Measurements from ENCODE around the gene SYT3.
"Not testable (repeated sequence)": the region's sequence is repeated elsewhere in the genome, so short reads cannot be mapped to it uniquely, and the experiment has no call there.

The SYT3 gene

GRCh38 chr19:50636317-50637085 is 3.2 kb downstream of the SYT3 start:
- DNase-seq (ENCODE audit: low spot score) = no peak

GRCh38 chr19:50633973-50634372 is 5.7 kb downstream of the SYT3 start:
- no peak for DNase-seq (ENCODE audit: low spot score)

GRCh38 chr19:50633359-50633758 is 6.3 kb downstream of the SYT3 start:
- no peak for DNase-seq (ENCODE audit: low spot score)

- DNase-seq (ENCODE audit: low spot score) = no peak
These were observed 7.4 kb downstream of the SYT3 start for GRCh38 chr19:50632151-50632835.

- DNase-seq (ENCODE audit: low spot score) = no peak
These were observed 9.9 kb downstream of the SYT3 start for GRCh38 chr19:50629801-50630200.

- DNase-seq (ENCODE audit: low spot score) = no peak
These were observed 10.5 kb downstream of the SYT3 start for GRCh38 chr19:50629194-50629593.

- no peak for DNase-seq (ENCODE audit: low spot score)
These were observed 11.1 kb downstream of the SYT3 start for GRCh38 chr19:50628551-50628950.

GRCh38 chr19:50628146-50628545 is 11.5 kb downstream of the SYT3 start:
- DNase-seq (ENCODE audit: low spot score) = no peak

- no peak for DNase-seq (ENCODE audit: low spot score)
These were observed 12.9 kb downstream of the SYT3 start for GRCh38 chr19:50626795-50627194.

GRCh38 chr19:50626011-50626410 is 13.7 kb downstream of the SYT3 start:
- no peak for DNase-seq (ENCODE audit: low spot score)

- DNase-seq (ENCODE audit: low spot score) = no peak
These were observed 14.6 kb downstream of the SYT3 start for GRCh38 chr19:50624949-50625600.

GRCh38 chr19:50620394-50620906 is 19.2 kb downstream of the SYT3 start:
- not testable (repeated sequence) for DNase-seq (ENCODE audit: low spot score)

GRCh38 chr19:50619184-50619583 is 20.5 kb downstream of the SYT3 start:
- DNase-seq (ENCODE audit: low spot score) = not testable (repeated sequence)

GRCh38 chr19:50618379-50618778 is 21.3 kb downstream of the SYT3 start:
- DNase-seq (ENCODE audit: low spot score) = not testable (repeated sequence)

- DNase-seq (ENCODE audit: low spot score) = not testable (repeated sequence)
These were observed 26.9 kb downstream of the SYT3 start for GRCh38 chr19:50612504-50613404.

GRCh38 chr19:50607874-50608785 is 31.6 kb downstream of the SYT3 start:
- DNase-seq (ENCODE audit: low spot score) = peak; percentile 99

- DNase-seq (ENCODE audit: low spot score) = no peak
These were observed 32.3 kb downstream of the SYT3 start for GRCh38 chr19:50607388-50607787.

GRCh38 chr19:50606059-50606836 is 33.4 kb downstream of the SYT3 start:
- DNase-seq (ENCODE audit: low spot score) = peak; percentile 37

- not testable (repeated sequence) for DNase-seq (ENCODE audit: low spot score)
These were observed 35.2 kb downstream of the SYT3 start for GRCh38 chr19:50604264-50605073.
